ENCODE data around the gene PTPRG. TPM values are rescaled to one million over a fixed set of nuclear protein-coding genes. Genes with fewer than 3 reads are reported as not detected.
A peak's percentile ranks its signal among the peaks of the same experiment; 100 is the strongest.

The PTPRG gene
- total and polyA plus RNA-seq, 10 of the 15 experiments (the other 5 are each of a cell fraction or from before 2014, with no cell fraction given): 0.29 to 20.7 (median 1.4) TPM

- TF ChIP-seq SMAD5 (IDR thresholded peaks at IDR 0.05; ENCODE audit: low read depth): no peak
- no peak for TF ChIP-seq CREB1 (IDR thresholded peaks at IDR 0.05; ENCODE audit: low read depth)
- 0 out of 2 replicates have a peak, but pooled peaks have one; percentile 15 for TF ChIP-seq IKZF1 (conservative IDR thresholded peaks at IDR 0.05)
- TF ChIP-seq ZNF687 (IDR thresholded peaks at IDR 0.05): no peak
- no peak for TF ChIP-seq BHLHE40 (IDR thresholded peaks at IDR 0.05; ENCODE audit: borderline replicate concordance in 1 of 2, low read depth in 2 of 2, low read length in 1 of 2)
- TF ChIP-seq HDGF (IDR thresholded peaks at IDR 0.05): no peak
- no peak for TF ChIP-seq FOXM1 (IDR thresholded peaks at IDR 0.05; ENCODE audit: low read depth, low read length)
- TF ChIP-seq ATF3 (IDR thresholded peaks at IDR 0.05; ENCODE audit: borderline replicate concordance, extremely low read depth, low read depth, low read length): no peak
- no peak for TF ChIP-seq KAT2A (conservative IDR thresholded peaks at IDR 0.05; ENCODE audit: control insufficient read depth, low read depth, low read length)
- no peak for TF ChIP-seq TCF12 (IDR thresholded peaks at IDR 0.05; ENCODE audit: low read depth, low read length)
- TF ChIP-seq NFYB (IDR thresholded peaks at IDR 0.05; ENCODE audit: insufficient read depth, low read depth, low read length): no peak
- TF ChIP-seq BCL11A (IDR thresholded peaks at IDR 0.05; ENCODE audit: low read depth, low read length): no peak
Observed at GRCh38 chr3:61932499-61932898, 371.1 kb downstream of the PTPRG start (continued).
